Tibial nerve (tissue), 4 donors: ENCODE measurements around the gene SPACA5. TPM values are rescaled to one million over a fixed set of nuclear protein-coding genes. Genes with fewer than 3 reads are reported as not detected.

Experiments
- DNase-seq, 2 donors: peaks; one replicate each; pipeline ENCODE4 v3.0.0-alpha.2; 2019; ENCODE audit warnings: low spot score in 2 of 2
- H3K27ac ChIP-seq, 4 donors: fragments of 200-600 bp; sonication (generic) in 3 of 4; one replicate each; pipeline ENCODE4 v1.5.1; 2017 to 2019; ENCODE audit warnings: mild to moderate bottlenecking in 1 of 4
- H3K27me3 ChIP-seq, 2 donors: fragments of 200-600 bp; sonication (generic) in 1 of 2; one replicate each; pipeline versions ENCODE4 v1.5.1 to v1.6.0; 2017 to 2019
- H3K36me3 ChIP-seq, 3 donors: fragments of 200-600 bp; sonication (generic); one replicate each; pipeline ENCODE4 v1.5.1; 2018 to 2019
- H3K4me1 ChIP-seq, 4 donors: fragments of 200-600 bp; sonication (generic) in 3 of 4; one replicate each; pipeline ENCODE4 v1.5.1; 2017 to 2019
- H3K4me3 ChIP-seq, 4 donors: fragments of 200-600 bp; sonication (generic) in 3 of 4; one replicate each; pipeline ENCODE4 v1.5.1; 2017 to 2019; ENCODE audit warnings: mild to moderate bottlenecking in 1 of 4, moderate library complexity in 1 of 4
- H3K9me3 ChIP-seq, 4 donors: fragments of 200-600 bp; sonication (generic) in 3 of 4; one replicate each; pipeline ENCODE4 v1.5.1; 2017 to 2019
- EP300 ChIP-seq, 2 donors: sonication (generic); formaldehyde crosslinking; IDR thresholded peaks; one replicate each; pipeline ENCODE4 v1.6.1; 2017; ENCODE audit warnings: antibody characterized with exemption in 2 of 2, mild to moderate bottlenecking in 1 of 2
- POLR2A ChIP-seq, 2 donors: fragments of 450-650 bp; IDR thresholded peaks; one replicate each; pipeline ENCODE4 v1.6.1; 2017; ENCODE audit warnings: antibody characterized with exemption in 2 of 2, mild to moderate bottlenecking in 2 of 2, moderate library complexity in 2 of 2
- WGBS, 2 donors: methylation state at CpG; one replicate each; pipeline ENCODE4 v1.1.5; 2018; 5-methylcytosine and 5-hydroxymethylcytosine counted together
- total RNA-seq, 4 donors: library from RNA; depleted of rRNA; stranded (reverse); fragments of >200 nt; gene quantifications; one replicate each; pipeline ENCODE4 v1.1.0, GENCODE V29; 2016
- TF ChIP-seq, protein P1 (sequence below), 5 experiments: fragments of 200-600 bp in 3 of 5; fragments of 450-650 bp in 2 of 5; sonication (generic) in 3 of 5; IDR thresholded peaks; one replicate each; pipeline ENCODE4 v1.5.1; 2016 to 2019; ENCODE audit warnings: antibody characterized with exemption in 5 of 5, mild to moderate bottlenecking in 3 of 5, moderate library complexity in 2 of 5

SPACA5 gene
- total RNA-seq, 4 donors from 2014 or later, result not detected

DNA sequence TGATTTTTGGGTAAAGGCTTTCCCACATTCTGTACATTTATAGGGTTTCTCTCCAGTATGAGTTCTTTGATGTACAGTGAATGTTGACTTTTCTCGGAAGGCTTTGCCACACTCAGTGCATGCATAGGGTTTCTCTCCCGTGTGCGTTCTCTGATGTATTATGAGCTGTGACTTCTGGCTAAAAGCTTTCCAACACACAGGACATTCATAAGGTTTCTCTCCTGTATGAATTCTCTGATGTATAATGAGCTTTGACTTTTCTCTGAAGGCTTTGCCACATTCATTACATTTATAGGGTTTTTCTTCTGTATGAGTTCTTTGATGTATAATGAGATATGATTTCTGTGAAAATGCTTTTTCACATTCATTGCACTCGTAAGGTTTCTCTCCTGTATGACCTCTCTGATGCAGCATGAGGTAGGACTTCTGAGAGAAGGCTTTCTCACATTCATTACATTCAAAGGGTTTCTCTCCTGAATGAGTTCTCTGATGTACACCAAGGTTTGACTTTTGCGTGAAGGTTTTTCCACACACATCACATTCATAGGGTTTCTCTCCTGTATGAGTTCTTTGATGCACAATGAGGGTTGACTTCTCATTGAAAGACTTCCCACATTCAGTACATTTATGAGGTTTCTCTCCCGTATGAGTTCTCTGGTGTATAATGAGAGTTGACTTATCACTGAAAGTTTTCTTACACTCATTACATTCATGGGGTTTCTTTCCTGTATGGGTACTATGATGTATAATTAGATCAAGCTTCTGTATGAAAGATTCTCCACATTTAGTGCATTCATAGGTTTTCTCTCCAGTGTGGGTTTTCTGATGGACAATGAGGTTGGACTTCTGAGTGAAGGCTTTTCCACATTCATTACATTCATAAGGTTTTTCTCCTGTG lies 30.3 kb upstream of the SPACA5 start:
- WGBS, 2 donors, result 93 to 97% methylated on average over 6 of the region's 6 CpGs
- no peaks in the 10 kb centered on the region for H3K4me1 ChIP-seq
- DNase-seq, result no peak
- H3K9me3 ChIP-seq, result peaks cover 0 to 62% (median 24%) of the 10 kb centered on the region in 4 donors
- TF ChIP-seq, protein P1, sequence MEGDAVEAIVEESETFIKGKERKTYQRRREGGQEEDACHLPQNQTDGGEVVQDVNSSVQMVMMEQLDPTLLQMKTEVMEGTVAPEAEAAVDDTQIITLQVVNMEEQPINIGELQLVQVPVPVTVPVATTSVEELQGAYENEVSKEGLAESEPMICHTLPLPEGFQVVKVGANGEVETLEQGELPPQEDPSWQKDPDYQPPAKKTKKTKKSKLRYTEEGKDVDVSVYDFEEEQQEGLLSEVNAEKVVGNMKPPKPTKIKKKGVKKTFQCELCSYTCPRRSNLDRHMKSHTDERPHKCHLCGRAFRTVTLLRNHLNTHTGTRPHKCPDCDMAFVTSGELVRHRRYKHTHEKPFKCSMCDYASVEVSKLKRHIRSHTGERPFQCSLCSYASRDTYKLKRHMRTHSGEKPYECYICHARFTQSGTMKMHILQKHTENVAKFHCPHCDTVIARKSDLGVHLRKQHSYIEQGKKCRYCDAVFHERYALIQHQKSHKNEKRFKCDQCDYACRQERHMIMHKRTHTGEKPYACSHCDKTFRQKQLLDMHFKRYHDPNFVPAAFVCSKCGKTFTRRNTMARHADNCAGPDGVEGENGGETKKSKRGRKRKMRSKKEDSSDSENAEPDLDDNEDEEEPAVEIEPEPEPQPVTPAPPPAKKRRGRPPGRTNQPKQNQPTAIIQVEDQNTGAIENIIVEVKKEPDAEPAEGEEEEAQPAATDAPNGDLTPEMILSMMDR (IDR thresholded peaks at IDR 0.05), result no peak
- no peak for TF ChIP-seq EP300 (IDR thresholded peaks at IDR 0.05)
- TF ChIP-seq POLR2A (IDR thresholded peaks at IDR 0.05), result no peak
- no peak overlapping the region for H3K27ac ChIP-seq
- H3K27me3 ChIP-seq, result no peaks in the 10 kb centered on the region
- no peak overlapping the region for H3K4me3 ChIP-seq
- peaks cover 0 to 70% (median 0%) of the 10 kb centered on the region in 3 donors for H3K36me3 ChIP-seq

DNA sequence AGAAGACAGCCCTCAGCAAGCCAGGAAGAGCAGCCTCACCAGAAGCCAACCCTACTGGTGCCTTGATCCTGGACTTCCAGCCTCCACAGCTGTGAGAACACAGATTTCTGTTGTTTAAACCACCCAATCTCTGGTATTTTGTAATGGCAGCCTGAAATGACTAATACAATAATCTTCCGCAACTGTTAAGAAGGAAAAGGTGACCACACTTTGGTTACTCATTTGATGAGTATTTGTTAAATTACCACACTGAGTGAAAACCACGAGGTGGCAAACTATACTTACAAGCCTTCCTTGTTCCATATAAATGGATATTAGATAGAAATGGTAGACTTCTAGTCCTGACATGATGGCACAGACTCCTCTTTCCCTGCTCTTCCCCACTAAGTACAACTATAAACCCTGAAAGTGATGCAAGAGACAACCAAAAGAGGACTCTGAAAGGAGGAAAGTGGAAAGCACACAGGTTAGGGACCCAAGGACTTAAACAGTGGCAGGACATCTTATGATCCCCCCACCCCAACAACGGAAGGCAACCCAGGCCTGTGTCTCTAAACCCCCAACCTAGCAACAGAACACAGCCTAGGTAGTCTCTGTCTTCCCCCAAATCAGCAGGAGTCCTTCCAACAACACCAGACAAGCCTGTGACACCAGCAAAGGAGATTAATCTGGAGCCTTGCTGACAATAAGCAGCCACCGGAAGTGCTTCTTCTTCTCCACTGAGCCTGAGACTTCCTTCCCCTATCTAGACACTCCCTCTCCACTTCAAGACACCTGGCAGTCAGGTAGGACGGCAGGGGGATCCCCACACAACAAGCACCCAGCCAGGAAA lies 15.3 kb upstream of the SPACA5 start:
- Histone ChIP-seq H3K27me3 (no peaks in the 10 kb centered on the region), H3K4me3 (no peak overlapping the region), H3K4me1 (no peaks in the 10 kb centered on the region), H3K36me3 (peaks cover 0 to 28% (median 0%) of the 10 kb centered on the region in 3 donors), H3K9me3 (no peaks in the 10 kb centered on the region), H3K27ac (no peak overlapping the region)
- WGBS, 2 donors, result 75 to 94% methylated on average over 3 to 5 of the region's 5 CpGs
- no peak for TF ChIP-seq EP300 (IDR thresholded peaks at IDR 0.05)
- TF ChIP-seq, protein P1 (IDR thresholded peaks at IDR 0.05), result no peak
- TF ChIP-seq POLR2A (IDR thresholded peaks at IDR 0.05), result no peak
- DNase-seq, result no peak

DNA sequence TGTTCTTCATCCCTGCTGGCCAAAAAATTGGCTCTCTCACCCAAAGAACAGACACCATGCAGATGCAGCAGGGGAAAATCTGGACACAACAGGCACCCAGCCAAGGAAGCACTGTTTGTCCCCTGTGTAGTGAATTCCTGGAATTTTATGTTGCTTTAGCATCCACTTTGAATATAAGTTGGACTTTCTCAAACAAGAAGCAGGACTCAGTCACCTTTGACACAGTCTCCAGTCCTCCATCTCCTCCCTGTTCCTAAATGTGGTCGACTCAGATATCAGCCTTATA lies 14.8 kb upstream of the SPACA5 start:
- Histone ChIP-seq H3K27me3 (no peaks in the 10 kb centered on the region), H3K9me3 (no peaks in the 10 kb centered on the region), H3K4me1 (no peaks in the 10 kb centered on the region), H3K4me3 (no peak overlapping the region), H3K27ac (no peak overlapping the region), H3K36me3 (peaks cover 0 to 28% (median 0%) of the 10 kb centered on the region in 3 donors)
- DNase-seq, result no peak
- TF ChIP-seq, protein P1 (IDR thresholded peaks at IDR 0.05), result no peak
- TF ChIP-seq EP300 (IDR thresholded peaks at IDR 0.05) (no peak), POLR2A (IDR thresholded peaks at IDR 0.05) (no peak)
- 43 to 89% methylated on average over 1 of the region's 1 CpG for WGBS, 2 donors

DNA sequence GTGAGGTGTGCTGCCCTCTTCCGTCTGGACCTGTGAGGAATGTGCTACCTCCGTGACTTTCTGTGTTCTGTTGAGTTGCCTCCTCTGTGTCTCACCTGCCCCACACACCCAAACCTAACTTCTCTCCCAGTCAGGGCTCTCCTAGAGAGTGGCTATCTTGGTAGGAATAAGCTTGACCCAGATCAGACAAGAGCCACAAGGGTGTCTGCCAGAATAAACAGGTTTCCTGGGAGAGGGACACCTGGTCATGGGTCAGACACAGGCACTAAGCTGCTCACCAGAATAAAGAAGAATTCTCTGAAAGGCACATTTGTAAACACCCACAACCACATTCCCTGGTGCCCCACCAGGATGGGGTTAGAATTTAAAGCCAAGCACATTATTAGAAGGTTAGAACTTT lies 14.1 kb upstream of the SPACA5 start:
- Histone ChIP-seq H3K27me3 (no peaks in the 10 kb centered on the region), H3K27ac (no peak overlapping the region), H3K36me3 (peaks cover 0 to 23% (median 0%) of the 10 kb centered on the region in 3 donors), H3K4me3 (no peak overlapping the region), H3K9me3 (no peaks in the 10 kb centered on the region), H3K4me1 (no peaks in the 10 kb centered on the region)
- 88 to 100% methylated on average over 2 of the region's 2 CpGs for WGBS, 2 donors
- TF ChIP-seq EP300 (IDR thresholded peaks at IDR 0.05), result no peak
- TF ChIP-seq POLR2A (IDR thresholded peaks at IDR 0.05), result no peak
- TF ChIP-seq, protein P1 (IDR thresholded peaks at IDR 0.05), result no peak
- DNase-seq, result no peak

DNA sequence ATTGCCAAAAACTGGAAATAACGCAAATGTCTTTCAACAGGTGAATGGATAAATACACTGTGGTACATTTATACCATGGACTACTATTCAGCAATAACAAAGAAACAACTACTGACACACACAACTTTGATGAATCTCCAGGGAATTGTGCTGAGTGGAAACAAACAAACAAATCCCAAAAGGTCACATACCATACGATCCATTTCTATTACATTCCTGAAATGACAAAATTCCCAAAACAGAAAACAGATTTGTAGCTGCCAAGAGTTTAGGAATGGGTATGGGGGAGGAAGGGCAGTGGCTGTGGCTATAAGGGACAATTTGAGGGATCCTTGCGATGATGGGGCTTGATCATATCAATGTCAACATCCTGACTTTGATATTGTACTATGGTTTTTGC lies 5.5 kb upstream of the SPACA5 start:
- WGBS, 2 donors, result 59 to 74% methylated on average over 3 of the region's 3 CpGs
- Histone ChIP-seq H3K27me3 (no peaks in the 10 kb centered on the region), H3K36me3 (peaks cover 0 to 9% (median 0%) of the 10 kb centered on the region in 3 donors), H3K4me1 (peaks cover 0 to 12% (median 0%) of the 10 kb centered on the region in 4 donors), H3K9me3 (no peaks in the 10 kb centered on the region), H3K4me3 (no peak overlapping the region), H3K27ac (no peak overlapping the region)
- DNase-seq, result no peak
- no peak for TF ChIP-seq POLR2A (IDR thresholded peaks at IDR 0.05)
- TF ChIP-seq, protein P1 (IDR thresholded peaks at IDR 0.05), result no peak
- no peak for TF ChIP-seq EP300 (IDR thresholded peaks at IDR 0.05)
